Adrenal gland (tissue), 5 donors: ENCODE results near the gene GMPPA.

ENCODE experiments used
- POLR2A ChIP-seq, 2 donors: fragments of 450-650 bp; IDR thresholded peaks; one replicate each; pipeline ENCODE4 v1.6.1; 2017; ENCODE audit warnings: antibody characterized with exemption in 2 of 2, mild to moderate bottlenecking in 2 of 2, moderate library complexity in 1 of 2
- TF ChIP-seq, protein P1 (sequence below), 6 experiments: fragments of 450-650 bp in 4 of 6; fragments of 200-600 bp in 2 of 6; sonication (generic) in 1 of 6; IDR thresholded peaks; 1 replicate in 5 of 6; 2 replicates in 1 of 6; pipeline versions ENCODE4 v1.5.1 to v1.8.0; 2016 to 2021; ENCODE audit warnings: antibody characterized with exemption in 6 of 6, mild to moderate bottlenecking in 2 of 6, moderate library complexity in 1 of 6
- donor health status: DM: no; HTN: no; CAD: no.

DNA sequence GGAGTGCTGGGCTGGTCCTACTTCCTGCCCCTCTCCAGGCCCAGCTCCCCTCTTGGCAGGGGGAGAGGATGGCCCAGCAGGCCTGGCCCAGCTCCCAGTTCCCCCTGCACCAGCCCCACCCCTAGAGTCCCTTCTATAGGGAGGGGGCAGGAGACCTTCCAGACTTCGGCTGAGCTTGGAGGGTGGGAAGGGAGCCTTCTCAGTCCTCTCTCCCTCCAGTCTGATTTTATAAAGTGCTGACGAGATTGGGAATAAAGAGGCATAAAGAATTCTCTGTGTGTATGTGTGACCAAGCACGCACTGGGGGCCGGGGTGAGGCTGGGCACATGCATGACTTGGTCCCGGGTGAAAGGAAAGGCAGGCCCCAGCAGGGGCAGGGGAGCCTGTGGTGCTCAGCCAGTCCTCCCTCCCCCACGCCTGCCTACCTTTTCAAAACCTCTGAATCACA, 39.8 kb downstream of the GMPPA start:
- TF ChIP-seq, protein P1, sequence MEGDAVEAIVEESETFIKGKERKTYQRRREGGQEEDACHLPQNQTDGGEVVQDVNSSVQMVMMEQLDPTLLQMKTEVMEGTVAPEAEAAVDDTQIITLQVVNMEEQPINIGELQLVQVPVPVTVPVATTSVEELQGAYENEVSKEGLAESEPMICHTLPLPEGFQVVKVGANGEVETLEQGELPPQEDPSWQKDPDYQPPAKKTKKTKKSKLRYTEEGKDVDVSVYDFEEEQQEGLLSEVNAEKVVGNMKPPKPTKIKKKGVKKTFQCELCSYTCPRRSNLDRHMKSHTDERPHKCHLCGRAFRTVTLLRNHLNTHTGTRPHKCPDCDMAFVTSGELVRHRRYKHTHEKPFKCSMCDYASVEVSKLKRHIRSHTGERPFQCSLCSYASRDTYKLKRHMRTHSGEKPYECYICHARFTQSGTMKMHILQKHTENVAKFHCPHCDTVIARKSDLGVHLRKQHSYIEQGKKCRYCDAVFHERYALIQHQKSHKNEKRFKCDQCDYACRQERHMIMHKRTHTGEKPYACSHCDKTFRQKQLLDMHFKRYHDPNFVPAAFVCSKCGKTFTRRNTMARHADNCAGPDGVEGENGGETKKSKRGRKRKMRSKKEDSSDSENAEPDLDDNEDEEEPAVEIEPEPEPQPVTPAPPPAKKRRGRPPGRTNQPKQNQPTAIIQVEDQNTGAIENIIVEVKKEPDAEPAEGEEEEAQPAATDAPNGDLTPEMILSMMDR (IDR thresholded peaks at IDR 0.05) = no peak
- no peak for TF ChIP-seq POLR2A (IDR thresholded peaks at IDR 0.05)
